Transverse colon (tissue), 4 donors: ENCODE data around the gene NKAP.

Experiments
- CTCF ChIP-seq, 5 experiments: fragments of 200-600 bp in 3 of 5; fragments of 450-650 bp in 2 of 5; sonication (generic) in 3 of 5; IDR thresholded peaks; 1 replicate in 2 of 5; 2 replicates in 3 of 5; pipeline ENCODE4 v1.5.1; 2016 to 2017; ENCODE audit warnings: antibody characterized with exemption in 5 of 5, inconsistent platforms in 3 of 5, mild to moderate bottlenecking in 2 of 5, moderate library complexity in 1 of 5
- EP300 ChIP-seq: sonication (generic); formaldehyde crosslinking; IDR thresholded peaks from one replicate; pipeline ENCODE4 v1.6.1; 2017; ENCODE audit warnings: antibody characterized with exemption, low read depth
- POLR2AphosphoS5 ChIP-seq, 3 donors: sonication (generic); formaldehyde crosslinking; IDR thresholded peaks; one replicate each; pipeline ENCODE4 v1.6.1; 2016; ENCODE audit warnings: antibody characterized with exemption in 3 of 3

GRCh38 chrX:119991005-119991787, 47.6 kb upstream of the NKAP start:
- no peak for TF ChIP-seq CTCF (IDR thresholded peaks at IDR 0.05)
- TF ChIP-seq EP300, result no peak
- TF ChIP-seq POLR2AphosphoS5 (IDR thresholded peaks at IDR 0.05), result no peak
